Inferior parietal cortex (tissue), 1 donor: ENCODE data around the gene UBASH3B.

Experiments
- DNase-seq: peaks from one replicate; pipeline ENCODE4 v3.0.0-alpha.2; 2016; ENCODE audit errors: extremely low spot score

The UBASH3B gene

DNA sequence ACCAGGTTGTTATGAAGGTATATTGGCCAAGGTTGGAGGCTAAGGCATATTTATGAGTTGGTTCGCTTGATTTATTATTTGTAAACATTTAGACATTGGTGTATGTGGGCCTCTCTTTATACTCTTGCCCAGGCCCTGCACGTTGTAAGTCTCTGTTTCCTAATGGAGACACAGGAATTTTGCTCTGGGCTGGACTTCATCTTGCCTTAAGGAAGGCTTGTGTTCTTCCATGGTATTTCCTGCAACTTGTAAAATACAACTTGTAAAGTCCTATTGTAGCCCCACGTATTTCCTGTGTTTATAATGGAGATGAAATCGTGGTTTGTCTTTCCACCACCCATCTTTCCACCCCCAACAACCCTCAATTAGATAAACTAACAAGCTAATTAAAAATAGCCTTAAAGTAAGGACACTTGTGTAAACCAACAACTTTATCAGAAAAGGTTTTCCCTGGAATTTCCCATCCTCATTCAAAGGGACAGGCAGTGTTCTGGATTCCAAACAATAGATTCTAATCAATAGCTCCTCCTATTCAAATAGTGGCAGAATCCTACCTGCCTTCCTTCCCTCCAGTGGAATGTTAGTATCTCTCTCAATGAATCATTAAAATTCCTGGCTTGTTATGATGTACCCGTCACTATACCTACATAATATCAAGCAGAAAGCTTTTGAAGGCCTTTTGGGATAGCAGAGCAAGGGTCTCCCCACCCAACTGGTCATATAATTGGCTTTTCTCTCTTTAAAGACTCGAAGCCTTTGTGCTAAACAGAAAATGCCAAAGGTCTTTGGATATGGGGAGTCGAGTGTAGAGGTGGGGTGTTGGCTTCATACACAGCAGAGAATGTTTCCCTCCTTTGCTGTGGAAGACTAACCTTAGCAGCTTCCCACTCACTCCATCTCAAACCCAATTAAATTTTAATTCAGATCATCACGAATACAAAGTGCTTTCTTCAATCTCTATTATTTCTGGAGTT is 77.1 kb downstream of the UBASH3B start:
- no peak for DNase-seq

- DNase-seq = no peak
Measured at GRCh38 chr11:122733318-122733717, 77.8 kb downstream of the UBASH3B start.

DNA sequence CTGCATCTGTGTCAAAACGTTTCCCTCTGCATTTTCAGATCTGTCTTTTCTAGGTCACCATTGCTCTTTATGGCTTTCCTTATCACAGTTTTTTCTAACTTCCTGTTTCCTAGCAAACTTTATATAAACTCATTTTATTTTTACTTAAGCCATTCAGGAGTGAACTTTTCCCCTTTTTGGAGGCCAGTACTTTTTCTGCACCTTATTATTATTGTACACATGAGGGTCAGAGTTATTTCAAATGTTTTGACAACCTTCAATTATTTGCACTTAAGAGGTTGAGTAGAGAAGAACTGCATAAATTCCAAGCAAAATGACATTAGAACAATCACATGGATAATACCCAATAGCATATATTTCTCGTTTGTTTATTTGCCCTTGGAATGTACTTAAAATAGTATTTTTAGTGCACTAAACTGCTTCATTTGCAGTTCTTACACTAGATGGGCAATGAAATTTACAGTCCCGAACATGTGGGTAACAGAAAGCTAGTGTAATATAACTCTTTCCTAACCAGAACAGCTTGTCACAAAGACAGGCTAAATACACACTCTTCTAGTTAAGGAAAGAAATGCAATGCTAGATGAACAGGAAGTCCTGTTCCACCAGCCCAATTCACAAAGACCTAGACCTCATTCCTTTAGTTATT is 79.5 kb downstream of the UBASH3B start:
- no peak for DNase-seq

DNA sequence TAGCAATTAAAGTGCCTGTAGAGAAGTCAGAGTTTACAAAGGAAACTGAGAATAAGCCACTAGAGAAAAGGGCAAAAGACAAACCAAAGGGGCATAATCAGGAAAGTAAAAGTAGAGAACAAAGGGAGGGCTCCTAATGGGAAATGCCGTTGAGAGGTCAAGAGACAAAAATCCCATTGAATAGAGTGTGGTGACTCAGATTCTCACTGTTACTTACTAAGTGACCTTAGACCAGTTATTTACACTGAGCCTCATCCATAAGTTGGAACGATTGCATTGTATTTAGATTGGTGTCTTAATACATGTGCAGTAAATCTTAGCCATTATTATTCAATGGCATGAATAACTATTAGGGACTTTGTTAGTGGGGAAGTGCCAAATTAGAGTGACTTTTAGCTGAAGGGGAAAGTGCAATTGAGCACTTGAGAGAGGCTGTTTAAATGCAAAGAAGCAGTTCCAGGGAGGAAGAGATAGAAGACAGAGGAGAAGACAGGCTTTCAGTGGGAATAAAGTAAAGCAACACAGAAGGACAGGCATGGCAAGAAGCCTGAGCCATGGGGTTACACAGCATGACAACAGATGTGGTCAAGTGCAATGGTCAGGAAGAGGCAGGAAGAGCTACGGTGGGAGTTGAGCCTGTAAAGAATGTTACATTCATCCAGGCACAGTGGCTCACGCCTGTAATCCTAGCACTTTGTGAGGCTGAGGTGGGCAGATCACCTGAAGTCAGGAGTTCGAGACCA is 82.6 kb downstream of the UBASH3B start:
- no peak for DNase-seq

GRCh38 chr11:122741613-122742300 is 86.2 kb downstream of the UBASH3B start:
- no peak for DNase-seq

GRCh38 chr11:122742301-122743018 is 86.9 kb downstream of the UBASH3B start:
- DNase-seq = no peak

GRCh38 chr11:122743097-122743741 is 87.7 kb downstream of the UBASH3B start:
- DNase-seq = no peak

GRCh38 chr11:122743949-122744348 is 88.4 kb downstream of the UBASH3B start:
- no peak for DNase-seq

GRCh38 chr11:122744357-122744756 is 88.8 kb downstream of the UBASH3B start:
- no peak for DNase-seq

DNA sequence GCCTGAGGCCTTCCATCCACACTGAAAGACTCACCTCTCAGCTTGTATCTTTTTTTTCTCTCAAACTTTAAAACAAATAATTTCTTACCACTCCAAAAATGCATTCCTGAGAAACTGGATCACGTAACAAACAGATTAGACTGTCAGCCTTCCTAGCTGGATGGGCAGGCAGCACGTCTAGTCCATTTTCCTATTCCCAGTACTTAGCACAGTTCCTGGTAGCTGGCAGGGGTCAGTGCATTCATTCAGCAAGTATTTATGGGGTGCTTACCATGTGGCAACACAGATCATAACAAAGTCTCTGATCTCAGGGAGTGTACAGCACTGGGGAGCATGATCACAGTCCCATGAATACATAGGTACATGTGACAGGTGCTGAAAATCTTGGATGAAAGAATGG is 89.6 kb downstream of the UBASH3B start:
- no peak for DNase-seq

- DNase-seq = no peak
Measured at GRCh38 chr11:122746050-122746478, 90.5 kb downstream of the UBASH3B start.

DNA sequence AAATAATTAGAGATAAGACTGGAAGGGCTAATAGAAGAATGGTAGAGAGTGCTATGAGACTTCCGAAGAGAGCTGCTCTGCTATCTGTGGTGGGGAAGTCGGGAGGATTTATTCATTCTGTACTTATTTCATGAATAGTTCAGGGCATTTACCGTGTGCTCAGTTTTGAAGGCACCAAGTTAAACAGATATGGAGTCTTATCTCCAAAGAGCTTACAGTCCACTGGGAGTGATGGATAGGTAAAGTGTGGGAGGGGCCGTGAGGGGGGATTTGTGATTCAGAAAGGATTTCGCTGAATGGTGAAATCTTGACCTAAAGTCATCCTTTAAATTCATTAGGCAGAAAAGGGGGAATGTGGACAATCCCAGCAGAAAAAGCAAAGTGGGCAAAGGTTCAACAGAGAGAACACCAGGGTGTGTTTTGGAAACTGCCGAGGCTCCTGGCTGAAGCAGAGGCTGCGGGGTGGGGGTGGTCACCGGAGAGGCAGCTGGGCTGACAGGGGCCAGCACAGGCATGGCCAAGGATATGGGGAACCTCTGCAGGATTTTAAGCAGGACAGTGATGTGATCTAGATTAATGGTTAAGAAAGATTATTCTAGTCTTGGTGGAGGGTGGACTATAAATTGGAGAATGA is 91.2 kb downstream of the UBASH3B start:
- no peak for DNase-seq

DNA sequence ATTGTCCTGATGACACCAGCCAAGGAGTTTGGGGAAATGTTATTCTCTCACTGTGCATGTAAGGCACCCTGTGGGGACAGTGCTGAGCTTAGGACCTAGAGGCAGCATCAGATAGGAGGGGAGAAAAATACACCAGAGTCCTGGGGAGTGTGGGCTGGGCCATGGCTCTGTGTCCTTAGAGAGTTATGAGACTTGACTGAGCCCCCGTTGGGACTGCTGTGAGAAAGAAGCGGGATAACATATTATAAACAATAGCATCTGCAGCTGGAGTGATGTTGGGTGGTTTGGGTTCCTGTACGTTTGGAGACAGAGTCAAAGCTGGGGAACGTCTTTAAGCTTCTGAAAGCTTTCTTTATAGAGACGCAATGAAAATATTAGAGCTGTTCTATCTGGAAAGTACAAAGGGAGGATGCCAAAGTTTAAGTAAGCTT is 91.8 kb downstream of the UBASH3B start:
- DNase-seq = no peak

DNA sequence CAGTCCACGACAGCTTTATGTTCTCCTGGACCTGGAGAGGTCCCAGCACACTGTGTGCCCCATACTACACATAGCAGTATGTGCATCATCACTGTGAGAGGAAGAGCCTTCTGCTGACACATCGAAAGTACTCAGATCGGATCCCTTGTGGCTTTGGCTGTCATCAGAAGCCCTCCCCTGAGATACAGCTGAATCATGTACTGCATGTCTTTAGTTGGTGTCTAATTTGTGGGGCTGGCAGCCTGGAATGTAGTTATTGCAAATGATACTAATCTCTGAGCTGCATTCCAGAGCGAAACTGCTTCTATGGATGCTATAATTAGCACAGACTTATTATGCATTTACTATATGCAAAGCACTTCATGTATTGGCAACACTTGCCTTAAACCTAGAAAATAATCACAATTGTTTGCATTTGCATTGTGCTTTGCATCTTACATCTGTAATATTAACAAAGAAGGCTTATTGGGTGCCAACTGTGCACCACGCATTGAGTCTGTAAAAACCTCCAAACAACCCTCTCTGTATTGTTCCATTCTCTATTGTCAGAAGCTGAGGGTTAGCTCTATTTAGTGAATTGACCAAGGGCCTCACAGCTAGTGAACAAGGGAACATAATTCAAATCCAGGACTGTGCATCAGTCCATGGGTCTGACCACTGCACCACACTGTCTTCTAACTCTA is 93.6 kb downstream of the UBASH3B start:
- DNase-seq = peak; percentile 60

DNA sequence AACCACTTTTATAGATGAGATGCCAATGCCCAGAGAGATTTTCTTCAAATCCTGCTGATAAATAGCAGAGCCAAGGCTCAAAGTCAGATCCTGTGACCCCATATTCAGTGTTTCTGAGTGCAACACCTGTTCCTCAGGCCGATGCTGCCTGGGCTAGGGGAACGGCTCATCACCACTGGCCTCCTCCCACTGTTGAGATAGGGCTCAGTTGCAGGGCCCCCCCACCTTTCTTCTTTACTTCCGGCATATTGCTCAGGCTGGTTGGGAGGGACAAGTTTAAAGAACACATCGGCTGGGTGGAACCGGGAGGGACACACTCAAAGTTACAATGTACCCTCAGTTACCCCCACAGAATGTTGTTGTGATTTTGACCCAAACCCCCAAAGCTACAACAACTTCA is 94.5 kb downstream of the UBASH3B start:
- DNase-seq = no peak

DNA sequence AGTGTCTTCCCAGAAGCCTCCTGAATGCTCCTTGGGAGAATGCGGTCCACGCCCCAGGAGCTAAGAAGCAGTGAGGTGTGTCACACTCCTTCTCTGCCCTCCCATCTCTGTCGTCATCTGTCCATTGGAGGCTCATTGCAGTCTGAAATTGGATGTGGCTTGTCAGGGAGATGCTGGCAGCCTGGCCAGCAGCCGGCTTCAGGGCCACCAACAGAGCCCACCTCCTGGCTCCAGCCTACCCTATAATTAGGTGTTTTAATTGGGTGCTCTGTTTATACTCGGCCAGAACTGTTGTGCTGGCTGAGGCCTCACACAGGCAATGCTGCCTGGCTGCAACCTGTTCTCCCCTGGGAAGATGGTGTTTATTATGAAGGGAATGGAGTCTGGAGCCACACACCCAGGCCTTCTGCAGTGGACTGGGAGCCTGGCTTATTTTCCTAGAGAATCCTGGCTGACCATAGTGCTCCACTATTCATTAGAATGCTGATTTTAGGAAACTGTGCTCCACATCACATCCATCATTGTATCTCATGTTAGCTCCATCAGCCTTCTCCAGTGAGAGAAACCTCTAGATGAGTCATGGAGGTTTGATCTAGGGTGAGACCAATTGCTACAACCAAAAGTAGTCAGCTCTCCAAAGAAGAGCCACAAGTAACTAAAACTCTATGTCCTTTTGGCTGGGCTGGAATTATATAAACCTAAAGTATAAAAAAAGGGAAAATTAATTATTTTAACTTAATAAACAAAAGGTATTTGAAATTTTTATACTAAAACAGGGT is 96.0 kb downstream of the UBASH3B start:
- no peak for DNase-seq

GRCh38 chr11:122754028-122754427 is 98.5 kb downstream of the UBASH3B start:
- DNase-seq = no peak

DNA sequence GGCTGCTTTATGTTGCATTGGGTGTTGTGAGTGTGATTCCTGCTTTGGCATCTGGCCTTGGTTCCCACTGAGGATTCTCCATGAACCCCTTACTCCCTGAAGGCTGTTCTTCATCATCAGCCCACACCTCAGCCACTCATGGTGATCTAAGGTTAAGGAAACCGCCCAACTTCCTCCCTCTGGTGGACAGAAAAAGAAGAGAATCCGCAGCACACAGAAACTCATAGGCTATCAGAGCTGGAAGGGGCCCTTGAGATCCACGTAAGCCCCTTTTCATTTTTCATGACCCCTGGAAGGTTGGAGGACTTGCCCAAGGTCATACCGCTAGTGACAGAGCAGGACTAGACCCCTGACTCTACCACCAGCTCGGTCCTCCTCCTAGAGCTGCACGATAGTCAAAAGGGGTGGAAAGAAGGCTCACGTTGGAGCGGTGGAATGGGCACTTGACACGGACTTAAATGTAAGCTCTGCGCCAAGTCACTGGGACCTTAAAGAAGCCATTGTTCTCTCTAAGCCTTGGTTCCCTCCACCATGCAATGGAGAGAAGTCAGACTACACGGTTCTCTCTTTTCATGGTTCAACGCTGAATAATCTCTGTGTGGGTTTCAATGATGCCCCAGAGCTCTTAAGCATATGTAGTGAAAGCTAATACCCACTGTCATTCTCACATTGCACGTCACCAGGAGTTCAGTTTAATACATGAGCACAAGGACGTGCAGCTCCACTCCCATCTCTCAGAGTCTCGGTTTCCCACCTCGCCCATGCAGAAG is 99.2 kb downstream of the UBASH3B start:
- no peak for DNase-seq
